Measurements from ENCODE around the gene MALRD1. TPM values are rescaled to one million over a fixed set of nuclear protein-coding genes. Genes with fewer than 3 reads are reported as not detected.

The MALRD1 gene
- total RNA-seq, 6 experiments from 2014 or later: 0.29 to 0.49 (median 0.34) TPM; not detected in 2

GRCh38 chr10:19111501-19112267, 63.1 kb downstream of the MALRD1 start:
- no peaks in the 10 kb centered on the region for H3K36me3 ChIP-seq
- WGBS (ENCODE audit: insufficient coverage, low coverage, low lambda C conversion rate, missing lambda C conversion rate): 56% methylated on average over 1 of the region's 1 CpG
- ATAC-seq (no peak), DNase-seq (no peak)
- no peaks in the 10 kb centered on the region for H3K9me3 ChIP-seq
- intact Hi-C loops (cut with DNase I): no loop called here
- H3K4me3 ChIP-seq: no peak overlapping the region
- H3K27me3 ChIP-seq: no peaks in the 10 kb centered on the region
- no peak overlapping the region for H3K27ac ChIP-seq
- TF ChIP-seq POLR2A (IDR thresholded peaks at IDR 0.05) (no peak), CTCF (IDR thresholded peaks at IDR 0.05) (no peak)
- H3K4me1 ChIP-seq: no peaks in the 10 kb centered on the region

DNA sequence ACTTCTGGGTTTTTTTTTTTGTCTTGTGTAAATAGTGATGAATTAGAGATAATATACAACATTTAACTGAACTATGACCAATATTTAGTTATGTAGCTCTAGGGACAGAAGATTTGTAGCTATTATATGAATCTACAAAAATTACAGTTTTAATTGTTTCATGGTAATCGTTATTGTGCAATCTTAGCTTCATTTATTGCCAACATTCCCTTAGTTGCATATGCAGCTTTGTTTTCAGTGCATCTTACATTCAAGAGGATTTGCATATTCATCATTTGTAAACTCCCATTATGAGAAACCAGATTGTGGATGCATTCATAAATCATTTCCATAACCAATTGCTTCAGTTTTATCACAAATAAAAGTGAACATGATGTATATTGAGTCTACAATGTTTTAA, 68.8 kb downstream of the MALRD1 start:
- Histone ChIP-seq H3K4me1 (no peaks in the 10 kb centered on the region), H3K9me3 (no peaks in the 10 kb centered on the region), H3K4me3 (no peak overlapping the region), H3K27ac (no peak overlapping the region), H3K27me3 (no peaks in the 10 kb centered on the region), H3K36me3 (no peaks in the 10 kb centered on the region)
- intact Hi-C loops (cut with DNase I): no loop called here
- ATAC-seq (no peak), DNase-seq (no peak)
- WGBS (ENCODE audit: insufficient coverage, low coverage, low lambda C conversion rate, missing lambda C conversion rate): 58% methylated on average over 1 of the region's 1 CpG
- TF ChIP-seq POLR2A (IDR thresholded peaks at IDR 0.05) (no peak), CTCF (IDR thresholded peaks at IDR 0.05) (no peak)

DNA sequence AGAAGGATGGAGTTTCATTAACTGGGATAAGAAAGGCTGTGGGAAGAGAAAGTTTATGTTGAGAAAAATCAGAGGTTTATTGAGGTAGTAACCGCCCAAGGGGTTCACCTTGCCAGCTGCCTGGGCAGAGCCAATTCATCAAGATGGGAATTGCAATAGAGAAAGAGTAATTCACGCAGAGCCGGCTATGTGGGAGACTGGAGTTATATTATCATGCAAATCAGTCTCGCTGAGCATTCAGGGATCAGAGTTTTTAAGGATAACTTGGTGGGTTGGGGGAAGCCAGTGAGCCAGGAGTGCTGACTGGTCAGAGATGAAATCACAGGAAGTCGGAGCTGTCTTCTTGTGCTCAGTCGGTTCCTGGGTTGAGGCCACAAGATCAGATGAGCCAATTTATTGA, 70.6 kb downstream of the MALRD1 start:
- H3K27ac ChIP-seq: no peak overlapping the region
- TF ChIP-seq POLR2A (IDR thresholded peaks at IDR 0.05) (no peak), CTCF (IDR thresholded peaks at IDR 0.05) (no peak)
- ATAC-seq: no peak

DNA sequence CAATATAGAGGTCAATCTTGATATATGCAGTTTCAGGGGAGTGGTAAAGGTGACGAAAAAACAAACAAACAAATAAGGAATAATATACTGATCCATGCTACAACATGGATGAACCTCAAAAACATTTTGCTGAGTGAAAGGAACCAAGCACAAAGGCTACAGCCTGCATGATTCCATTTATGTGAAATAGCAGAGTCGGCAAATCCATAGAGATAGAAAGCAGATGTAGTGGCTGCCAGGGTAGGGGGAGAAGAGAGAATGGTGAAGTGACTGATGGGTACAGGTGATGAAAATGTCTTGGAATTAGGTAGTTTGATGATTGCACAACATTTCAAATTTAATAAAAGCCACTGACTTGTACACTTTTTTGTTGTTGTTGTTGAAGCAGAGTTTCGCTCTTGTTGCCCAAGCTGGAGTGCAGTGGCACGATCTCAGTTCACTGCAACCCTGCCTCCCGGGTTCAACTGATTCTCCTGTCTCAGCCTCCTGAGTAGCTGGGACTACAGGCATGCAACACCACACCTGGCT, 71.8 kb downstream of the MALRD1 start:
- no peak overlapping the region for H3K4me3 ChIP-seq
- WGBS (ENCODE audit: insufficient coverage, low coverage, low lambda C conversion rate, missing lambda C conversion rate): 55% methylated on average over 5 of the region's 5 CpGs
- ATAC-seq: no peak
- H3K27ac ChIP-seq: no peak overlapping the region
- TF ChIP-seq POLR2A (IDR thresholded peaks at IDR 0.05) (no peak), CTCF (IDR thresholded peaks at IDR 0.05) (no peak)
- H3K4me1 ChIP-seq: no peaks in the 10 kb centered on the region
- H3K27me3 ChIP-seq: no peaks in the 10 kb centered on the region
- intact Hi-C loops (cut with DNase I): no loop called here
- DNase-seq: no peak
- no peaks in the 10 kb centered on the region for H3K36me3 ChIP-seq
- no peaks in the 10 kb centered on the region for H3K9me3 ChIP-seq

More for the DNA sequence above, 70.6 kb downstream of the MALRD1 start:
- H3K27me3 ChIP-seq: no peaks in the 10 kb centered on the region
- no peak for DNase-seq
- WGBS (ENCODE audit: insufficient coverage, low coverage, low lambda C conversion rate, missing lambda C conversion rate): 29% methylated on average over 6 of the region's 6 CpGs
- no peaks in the 10 kb centered on the region for H3K36me3 ChIP-seq
- no peaks in the 10 kb centered on the region for H3K4me1 ChIP-seq
- intact Hi-C loops (cut with DNase I): no loop called here
- H3K9me3 ChIP-seq: no peaks in the 10 kb centered on the region
- H3K4me3 ChIP-seq: no peak overlapping the region

All from right lobe of liver (tissue), 6 donors.